Measurements from ENCODE around the gene MTCH2. TPM values are rescaled to one million over a fixed set of nuclear protein-coding genes. Genes with fewer than 3 reads are reported as not detected.

Gene MTCH2

DNA sequence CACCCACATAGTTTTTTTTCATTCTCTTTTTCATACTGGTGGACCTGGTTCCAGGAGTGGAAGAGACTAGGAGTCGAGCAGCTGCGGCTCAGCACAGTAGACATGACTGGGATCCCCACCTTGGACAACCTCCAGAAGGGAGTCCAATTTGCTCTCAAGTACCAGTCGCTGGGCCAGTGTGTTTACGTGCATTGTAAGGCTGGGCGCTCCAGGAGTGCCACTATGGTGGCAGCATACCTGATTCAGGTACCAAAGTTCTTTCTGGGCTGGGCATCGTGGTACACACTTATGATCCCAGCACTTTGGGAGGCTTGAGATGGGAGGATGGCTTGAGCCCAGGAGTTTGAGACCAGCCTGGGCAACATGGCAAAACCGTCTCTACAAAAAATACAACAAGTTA lies 72.7 kb downstream of the MTCH2 start:
- DNase-seq (ENCODE audit: low spot score): no peak
- no peak overlapping the region for H4K91ac ChIP-seq (ENCODE audit: low read depth, low read length, poor library complexity)
- H3K4me1 ChIP-seq (ENCODE audit: control insufficient read depth in 2 of 2, insufficient read depth in 1 of 2, low read depth in 1 of 2, low read length in 2 of 2): peaks cover 0 to 4% of the 10 kb centered on the region in 2 donors
- no peak overlapping the region for H3K14ac ChIP-seq (ENCODE audit: low read length)
- H3K4me3 ChIP-seq (ENCODE audit: low read length in 2 of 2): no peak overlapping the region
- no peak overlapping the region for H2BK5ac ChIP-seq (ENCODE audit: low read length)
- no peak overlapping the region for H2AFZ ChIP-seq (ENCODE audit: low read length)
- H4K8ac ChIP-seq (ENCODE audit: low read depth, low read length): no peak overlapping the region
- no peak overlapping the region for H3K4me2 ChIP-seq (ENCODE audit: insufficient read depth, low read length, poor library complexity, severe bottlenecking)
- H3K4ac ChIP-seq (ENCODE audit: low read length): no peak overlapping the region
- no peak overlapping the region for H2BK120ac ChIP-seq (ENCODE audit: low read depth, low read length)
- no CpG with 5 or more reads among the region's 7 CpGs for WGBS, 2 donors (ENCODE audit: extremely low coverage in 2 of 2, insufficient read length in 2 of 2, insufficient replicate concordance in 1 of 2)
- H3K79me1 ChIP-seq (ENCODE audit: low read depth, low read length): peaks cover 10% of the 10 kb centered on the region
- no peak overlapping the region for H3K23ac ChIP-seq (ENCODE audit: low read depth, low read length, poor library complexity)
- H3K36me3 ChIP-seq (replicated peaks in 1 of 2; ENCODE audit: control insufficient read depth in 2 of 2, insufficient read depth in 2 of 2, low read length in 2 of 2): peaks cover 20 to 51% of the 10 kb centered on the region in 2 donors
- H2BK12ac ChIP-seq (ENCODE audit: low read length): no peak overlapping the region
- no peak overlapping the region for H3K18ac ChIP-seq (ENCODE audit: low read length)
- peaks cover 0 to 3% (median 0%) of the 10 kb centered on the region in 3 experiments for H3K27me3 ChIP-seq (ENCODE audit: control insufficient read depth in 3 of 3, insufficient read depth in 3 of 3, low read depth in 1 of 3, low read length in 3 of 3)
- H3K9me3 ChIP-seq (replicated peaks in 1 of 2; ENCODE audit: control insufficient read depth in 2 of 2, insufficient read depth in 1 of 2, low read depth in 1 of 2, low read length in 2 of 2): no peaks in the 10 kb centered on the region
- no peak overlapping the region for H2AK5ac ChIP-seq (ENCODE audit: low read depth, low read length)
- no peak overlapping the region for H3K27ac ChIP-seq (replicated peaks; ENCODE audit: low read length)
- H3K9ac ChIP-seq (ENCODE audit: low read depth, low read length, poor library complexity): no peak overlapping the region
- H2BK15ac ChIP-seq (ENCODE audit: low read length): no peak overlapping the region

Small RNA genes lying within 50 kb of the gene (small RNA-seq; reads per million reads assigned to genes)
- gene RNU5E-10P (ENCODE audit: insufficient read depth): not detected
